H9 (cell line): ENCODE measurements around the gene CRISPLD2. TPM values are rescaled to one million over a fixed set of nuclear protein-coding genes. Genes with fewer than 3 reads are reported as not detected.

Experiments
- DNase-seq: peaks from one replicate; pipeline ENCODE4 v3.0.0-alpha.2; 2017
- H2AFZ ChIP-seq: one replicate; pipeline ENCODE4 v1.6.1; 2013; ENCODE audit warnings: mild to moderate bottlenecking, low read length, control low read depth, moderate library complexity
- H2AK5ac ChIP-seq: 2 replicates; pipeline ENCODE4 v1.6.1; 2013; ENCODE audit warnings: low read length, control low read depth, mixed read lengths; ENCODE audit not compliant: insufficient read length
- H2BK120ac ChIP-seq: one replicate; pipeline ENCODE4 v1.6.1; 2013; ENCODE audit warnings: low read depth, mild to moderate bottlenecking, low read length, control low read depth, inconsistent platforms; ENCODE audit not compliant: poor library complexity, severe bottlenecking
- H2BK12ac ChIP-seq: 2 replicates; pipeline ENCODE4 v1.6.1; 2013; ENCODE audit warnings: low read length, control low read depth, mixed read lengths, low read depth; ENCODE audit not compliant: insufficient read length
- H2BK15ac ChIP-seq: 2 replicates; pipeline ENCODE4 v1.6.1; 2013; ENCODE audit warnings: low read depth, low read length, control low read depth
- H2BK20ac ChIP-seq: one replicate; pipeline ENCODE4 v1.6.1; 2013; ENCODE audit warnings: low read depth, mild to moderate bottlenecking, low read length, control low read depth, inconsistent platforms; ENCODE audit not compliant: poor library complexity, severe bottlenecking
- H2BK5ac ChIP-seq: 2 replicates; pipeline ENCODE4 v1.6.1; 2013; ENCODE audit warnings: low read length, control low read depth, mixed read lengths; ENCODE audit not compliant: insufficient read length
- H3K14ac ChIP-seq: 2 replicates; pipeline ENCODE4 v1.6.1; 2013; ENCODE audit warnings: low read length, control low read depth; ENCODE audit not compliant: insufficient read depth
- H3K18ac ChIP-seq: 2 replicates; pipeline ENCODE4 v1.6.1; 2013; ENCODE audit warnings: low read depth, mild to moderate bottlenecking, mixed read lengths, low read length, control low read depth; ENCODE audit not compliant: insufficient read length
- H3K23ac ChIP-seq: 2 replicates; pipeline ENCODE4 v1.6.1; 2013; ENCODE audit warnings: low read length, control low read depth, mixed read lengths, low read depth; ENCODE audit not compliant: insufficient read length
- H3K23me2 ChIP-seq: 2 replicates; pipeline ENCODE4 v1.6.1; 2013; ENCODE audit warnings: low read depth, mild to moderate bottlenecking, mixed read lengths, low read length, control low read depth; ENCODE audit not compliant: insufficient read length, poor library complexity, severe bottlenecking
- H3K27ac ChIP-seq: 2 replicates; pipeline ENCODE4 v1.5.1; 2013; ENCODE audit warnings: low read length, control low read depth, mixed read lengths, low read depth; ENCODE audit not compliant: insufficient read length
- H3K27me3 ChIP-seq: 2 replicates; pipeline ENCODE4 v1.6.1; 2013; ENCODE audit warnings: low read length, control low read depth, inconsistent platforms; ENCODE audit not compliant: insufficient read depth
- H3K4ac ChIP-seq: 2 replicates; pipeline ENCODE4 v1.6.1; 2013; ENCODE audit warnings: low read depth, mild to moderate bottlenecking, control low read depth, inconsistent platforms, low read length, moderate library complexity
- H3K4me1 ChIP-seq: 2 replicates; pipeline ENCODE4 v1.6.1; 2013; ENCODE audit warnings: low read length, control low read depth, inconsistent platforms; ENCODE audit not compliant: insufficient read depth
- H3K4me2 ChIP-seq: 2 replicates; pipeline ENCODE4 v1.6.1; 2013; ENCODE audit warnings: low read length, control low read depth, mixed read lengths; ENCODE audit not compliant: insufficient read length, insufficient read depth
- H3K56ac ChIP-seq: 2 replicates; pipeline ENCODE4 v1.6.1; 2013; ENCODE audit warnings: low read depth, mild to moderate bottlenecking, mixed read lengths, low read length, control low read depth; ENCODE audit not compliant: insufficient read length
- H3K79me1 ChIP-seq: 2 replicates; pipeline ENCODE4 v1.6.1; 2013; ENCODE audit warnings: low read depth, mild to moderate bottlenecking, moderate library complexity, low read length, control low read depth, inconsistent platforms; ENCODE audit not compliant: insufficient read depth, poor library complexity, severe bottlenecking
- H3K79me2 ChIP-seq: 2 replicates; pipeline ENCODE4 v1.6.1; 2013; ENCODE audit warnings: low read length, control low read depth, inconsistent platforms; ENCODE audit not compliant: insufficient read depth
- H3K9ac ChIP-seq: 2 replicates; pipeline ENCODE4 v1.6.1; 2013; ENCODE audit warnings: low read length, control low read depth, mixed read lengths; ENCODE audit not compliant: insufficient read length; ENCODE audit errors: extremely low read depth
- H3K9me3 ChIP-seq: one replicate; pipeline ENCODE4 v1.6.1; 2013; ENCODE audit warnings: low read depth, low read length, inconsistent platforms; ENCODE audit not compliant: control insufficient read depth
- H3T11ph ChIP-seq: one replicate; pipeline ENCODE4 v1.6.1; 2013; ENCODE audit warnings: mild to moderate bottlenecking, low read length, control low read depth, inconsistent platforms
- H4K20me1 ChIP-seq: one replicate; pipeline ENCODE4 v1.6.1; 2013; ENCODE audit not compliant: control insufficient read depth, insufficient read length, insufficient read depth
- H4K5ac ChIP-seq: 2 replicates; pipeline ENCODE4 v1.6.1; 2013; ENCODE audit warnings: low read depth, mild to moderate bottlenecking, mixed read lengths, low read length, control low read depth; ENCODE audit not compliant: insufficient read length
- H4K8ac ChIP-seq: replicated peaks from 2 replicates; pipeline ENCODE4 v1.6.1; 2013; ENCODE audit warnings: low read length, control low read depth, mixed read lengths, low read depth; ENCODE audit not compliant: insufficient read length
- H4K91ac ChIP-seq: 2 replicates; pipeline ENCODE4 v1.6.1; 2013; ENCODE audit warnings: low read depth, mild to moderate bottlenecking, moderate library complexity, mixed read lengths, low read length, control low read depth; ENCODE audit not compliant: insufficient read length
- H3K27ac Mint-ChIP-seq, 3 experiments: 2 replicates in 2 of 3; 3 replicates in 1 of 3; pipeline ENCODE4 v1.8.0; 2020 to 2021; ENCODE audit warnings: mixed read lengths in 3 of 3, mild to moderate bottlenecking in 1 of 3, moderate library complexity in 1 of 3
- H3K27me3 Mint-ChIP-seq: 2 replicates; pipeline ENCODE4 v1.8.0; 2021; ENCODE audit warnings: low read depth, mild to moderate bottlenecking, moderate library complexity, mixed read lengths
- H3K36me3 Mint-ChIP-seq, 3 experiments: 2 replicates in 2 of 3; 3 replicates in 1 of 3; pipeline ENCODE4 v1.8.0; 2020 to 2021; ENCODE audit warnings: low read depth in 3 of 3, mixed read lengths in 3 of 3; ENCODE audit not compliant: insufficient read depth in 1 of 3
- H3K4me1 Mint-ChIP-seq, 2 experiments: 2 replicates each; pipeline ENCODE4 v1.8.0; 2020; ENCODE audit warnings: mixed read lengths in 2 of 2
- H3K4me3 Mint-ChIP-seq, 2 experiments: 2 replicates in 1 of 2; 3 replicates in 1 of 2; pipeline ENCODE4 v1.8.0; 2020 to 2021; ENCODE audit warnings: mild to moderate bottlenecking in 2 of 2, mixed read lengths in 2 of 2, moderate library complexity in 1 of 2
- H3K9me3 Mint-ChIP-seq, 2 experiments: 2 replicates in 1 of 2; 3 replicates in 1 of 2; pipeline ENCODE4 v1.8.0; 2020; ENCODE audit warnings: mild to moderate bottlenecking in 2 of 2, mixed read lengths in 2 of 2, moderate library complexity in 1 of 2
- WGBS: extraction: QIAGEN DNeasy Blood & Tissue Kit; methylation state at CpG from one replicate; pipeline ENCODE4 v1.1.7; 2013; ENCODE audit warnings: missing lambda C conversion rate, low lambda C conversion rate, mixed read lengths; ENCODE audit not compliant: insufficient read length; ENCODE audit errors: extremely low coverage; 5-methylcytosine and 5-hydroxymethylcytosine counted together
- total RNA-seq: library from RNA; stranded (reverse); gene quantifications from 2 replicates; pipeline ENCODE4 v1.2.1, GENCODE V29; 2021
- TF ChIP-seq, protein P1 (sequence below): fragments of 200-600 bp; sonication (generic); conservative IDR thresholded peaks from 3 replicates; pipeline ENCODE4 v1.8.0; 2021; ENCODE audit warnings: antibody characterized with exemption, mild to moderate bottlenecking

The CRISPLD2 gene
- total RNA-seq, 1 experiment from 2014 or later: 2.3 TPM

DNA sequence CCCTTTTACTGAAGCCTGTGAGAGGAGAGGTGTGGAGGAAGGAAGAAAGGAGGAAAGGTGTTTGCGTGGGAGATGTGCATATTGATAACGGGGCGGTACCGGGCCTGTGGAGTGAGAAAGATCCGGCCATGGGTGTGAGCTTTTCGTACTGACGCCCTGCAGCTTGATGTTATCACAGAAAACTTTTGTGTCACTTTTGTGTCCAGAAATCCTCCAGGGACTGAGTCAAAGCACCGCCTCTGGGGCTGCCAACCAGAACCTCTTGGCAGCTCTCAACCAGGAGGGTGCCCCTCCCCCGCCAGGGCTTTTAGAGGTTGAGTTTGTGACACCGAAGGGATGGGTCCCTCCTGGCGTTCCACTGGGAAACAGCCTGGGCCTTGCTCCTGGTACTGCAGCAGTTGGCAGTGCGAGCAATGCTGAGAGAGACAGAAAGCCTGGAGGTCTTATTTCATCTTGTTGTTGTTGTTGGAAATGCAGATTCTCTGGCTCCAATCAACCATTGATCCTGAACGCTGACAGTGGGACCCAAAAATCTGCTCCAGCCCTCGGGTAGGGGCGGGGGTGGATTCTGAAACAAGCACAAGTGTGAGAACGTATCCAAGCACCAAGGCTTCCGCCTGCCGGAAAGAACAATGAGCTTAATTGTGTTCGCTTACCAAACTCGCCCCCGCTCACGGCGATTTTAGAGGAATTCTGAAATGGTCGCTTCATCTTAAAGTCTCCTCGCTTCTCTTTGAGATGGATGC lies 65.0 kb downstream of the CRISPLD2 start:
- H3K4me3 Mint-ChIP-seq: peak overlapping the region in 1 of 2 experiments; percentile 14; a peak in 1 of 5 replicates
- H2BK20ac ChIP-seq: no peak overlapping the region
- no peaks in the 10 kb centered on the region for H3K79me1 ChIP-seq
- no peaks in the 10 kb centered on the region for H4K20me1 ChIP-seq
- peak overlapping the region; percentile 42 for H2AFZ ChIP-seq
- H3K27me3 Mint-ChIP-seq: peaks cover under 1% of the 10 kb centered on the region; the same call in 1 of the 2 replicates
- peak overlapping the region; percentile 69; the same call in 1 of the 2 replicates for H3K14ac ChIP-seq
- peak; percentile 47 for DNase-seq
- no peak overlapping the region for H4K8ac ChIP-seq
- no peak overlapping the region for H3K56ac ChIP-seq
- no peaks in the 10 kb centered on the region for H3K23me2 ChIP-seq
- H3K4ac ChIP-seq: no peak overlapping the region
- no peak overlapping the region for H4K91ac ChIP-seq
- H2BK15ac ChIP-seq: no peak overlapping the region
- H3K18ac ChIP-seq: no peak overlapping the region
- WGBS: no CpG with 5 or more reads among the region's 25 CpGs
- no peaks in the 10 kb centered on the region for H3K9me3 Mint-ChIP-seq
- no peak overlapping the region for H3K23ac ChIP-seq
- peaks cover 14% of the 10 kb centered on the region for H3K4me1 ChIP-seq
- H2AK5ac ChIP-seq: no peak overlapping the region
- H2BK120ac ChIP-seq: no peak overlapping the region
- TF ChIP-seq, protein P1, sequence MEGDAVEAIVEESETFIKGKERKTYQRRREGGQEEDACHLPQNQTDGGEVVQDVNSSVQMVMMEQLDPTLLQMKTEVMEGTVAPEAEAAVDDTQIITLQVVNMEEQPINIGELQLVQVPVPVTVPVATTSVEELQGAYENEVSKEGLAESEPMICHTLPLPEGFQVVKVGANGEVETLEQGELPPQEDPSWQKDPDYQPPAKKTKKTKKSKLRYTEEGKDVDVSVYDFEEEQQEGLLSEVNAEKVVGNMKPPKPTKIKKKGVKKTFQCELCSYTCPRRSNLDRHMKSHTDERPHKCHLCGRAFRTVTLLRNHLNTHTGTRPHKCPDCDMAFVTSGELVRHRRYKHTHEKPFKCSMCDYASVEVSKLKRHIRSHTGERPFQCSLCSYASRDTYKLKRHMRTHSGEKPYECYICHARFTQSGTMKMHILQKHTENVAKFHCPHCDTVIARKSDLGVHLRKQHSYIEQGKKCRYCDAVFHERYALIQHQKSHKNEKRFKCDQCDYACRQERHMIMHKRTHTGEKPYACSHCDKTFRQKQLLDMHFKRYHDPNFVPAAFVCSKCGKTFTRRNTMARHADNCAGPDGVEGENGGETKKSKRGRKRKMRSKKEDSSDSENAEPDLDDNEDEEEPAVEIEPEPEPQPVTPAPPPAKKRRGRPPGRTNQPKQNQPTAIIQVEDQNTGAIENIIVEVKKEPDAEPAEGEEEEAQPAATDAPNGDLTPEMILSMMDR: no peak
- no peak overlapping the region for H2BK5ac ChIP-seq
- H3K4me1 Mint-ChIP-seq: peaks cover 46 to 49% of the 10 kb centered on the region in 2 experiments
- no peaks in the 10 kb centered on the region for H3K27me3 ChIP-seq
- no peak overlapping the region for H3T11ph ChIP-seq
- H3K9me3 ChIP-seq: no peaks in the 10 kb centered on the region
- no peak overlapping the region for H3K27ac ChIP-seq
- no peaks in the 10 kb centered on the region for H3K79me2 ChIP-seq
- H4K5ac ChIP-seq: no peak overlapping the region
- H3K9ac ChIP-seq: no peak overlapping the region
- H3K4me2 ChIP-seq: no peak overlapping the region
- no peak overlapping the region for H2BK12ac ChIP-seq
- peaks cover 0 to 6% (median 0%) of the 10 kb centered on the region in 3 experiments; a peak in 1 of 7 replicates for H3K36me3 Mint-ChIP-seq
- peak overlapping the region; percentile 35 to 80 (median 59); a peak in 2 of 7 replicates for H3K27ac Mint-ChIP-seq
